Measurements from ENCODE around the gene RTN4IP1.

RTN4IP1 gene

GRCh38 chr6:106538145-106538544 lies 91.2 kb downstream of the RTN4IP1 start:
- Histone ChIP-seq H3K4me1 (ENCODE audit: insufficient read depth, low read length) (peaks cover 17% of the 10 kb centered on the region), H3K36me3 (ENCODE audit: insufficient read depth, low read length) (no peaks in the 10 kb centered on the region), H3K9ac (ENCODE audit: low read depth, low read length) (no peak overlapping the region), H3K9me3 (ENCODE audit: control insufficient read depth, insufficient read depth, low read length) (no peaks in the 10 kb centered on the region)

DNA sequence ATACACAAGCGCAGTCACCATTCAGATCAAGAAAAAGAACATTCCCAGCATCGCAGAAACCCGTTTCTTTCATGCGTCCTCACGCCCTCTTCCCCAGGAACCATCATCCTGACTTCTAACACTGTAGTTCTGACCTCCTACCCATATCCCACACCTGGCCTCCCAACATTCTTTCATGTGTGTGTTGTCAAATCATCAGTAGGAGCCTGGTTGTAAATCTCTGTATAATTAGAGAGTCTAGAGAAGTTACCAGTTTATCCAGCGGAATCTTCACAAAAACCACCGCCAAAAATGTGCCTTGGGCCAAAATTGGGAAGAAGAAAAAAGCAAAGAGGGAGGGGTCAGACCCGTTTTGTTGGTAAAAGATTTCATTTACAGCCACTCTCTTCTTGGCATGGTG lies 91.6 kb downstream of the RTN4IP1 start:
- Histone ChIP-seq H3K36me3 (ENCODE audit: insufficient read depth, low read length) (no peaks in the 10 kb centered on the region), H3K9me3 (ENCODE audit: control insufficient read depth, insufficient read depth, low read length) (no peaks in the 10 kb centered on the region), H3K9ac (ENCODE audit: low read depth, low read length) (no peak overlapping the region), H3K4me1 (ENCODE audit: insufficient read depth, low read length) (peaks cover 21% of the 10 kb centered on the region)

DNA sequence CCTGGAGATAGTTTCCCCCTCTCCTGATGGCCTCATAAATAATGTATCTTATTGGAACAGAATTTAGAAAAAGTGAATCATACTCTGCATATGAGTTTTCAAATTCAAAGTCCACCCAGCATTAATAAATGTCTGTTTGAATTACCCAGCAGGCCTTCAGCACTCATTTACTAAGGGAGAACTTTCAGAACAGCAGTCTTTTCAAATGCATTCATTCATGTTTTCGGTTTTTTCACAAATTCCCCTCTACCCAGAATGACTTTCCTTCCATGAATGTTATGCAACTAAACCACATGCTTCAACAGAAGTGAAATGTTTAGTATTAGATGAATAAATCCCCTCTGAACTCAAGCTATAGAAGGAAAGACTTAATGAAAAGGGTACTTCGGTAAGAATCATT lies 92.4 kb downstream of the RTN4IP1 start:
- no peaks in the 10 kb centered on the region for H3K36me3 ChIP-seq (ENCODE audit: insufficient read depth, low read length)

DNA sequence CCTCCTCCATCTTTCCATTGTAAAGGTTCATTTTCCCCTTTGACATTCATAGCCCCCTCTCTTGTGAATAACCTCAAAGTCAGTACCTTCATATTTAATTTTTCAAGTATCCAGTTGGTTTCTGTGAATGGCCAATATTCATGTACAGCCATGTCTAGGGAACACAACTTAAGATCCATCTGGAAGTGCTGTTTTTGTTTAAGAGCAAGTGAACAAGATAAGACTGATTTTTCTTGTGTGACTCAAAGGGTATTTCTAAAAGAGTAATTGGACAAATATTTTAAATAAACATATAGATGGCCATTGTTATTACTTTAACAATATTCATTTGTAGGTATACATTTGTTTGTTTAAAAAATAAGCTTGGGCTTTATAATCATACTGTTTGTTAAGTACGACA lies 92.9 kb downstream of the RTN4IP1 start:
- H3K9ac ChIP-seq (ENCODE audit: low read depth, low read length) = no peak overlapping the region
- H3K36me3 ChIP-seq (ENCODE audit: insufficient read depth, low read length) = no peaks in the 10 kb centered on the region
- peaks cover 24% of the 10 kb centered on the region for H3K4me1 ChIP-seq (ENCODE audit: insufficient read depth, low read length)
- no peaks in the 10 kb centered on the region for H3K9me3 ChIP-seq (ENCODE audit: control insufficient read depth, insufficient read depth, low read length)

More for the DNA sequence above, 92.4 kb downstream of the RTN4IP1 start:
- H3K4me1 ChIP-seq (ENCODE audit: insufficient read depth, low read length) = peaks cover 21% of the 10 kb centered on the region
- H3K9ac ChIP-seq (ENCODE audit: low read depth, low read length) = no peak overlapping the region
- no peaks in the 10 kb centered on the region for H3K9me3 ChIP-seq (ENCODE audit: control insufficient read depth, insufficient read depth, low read length)

DNA sequence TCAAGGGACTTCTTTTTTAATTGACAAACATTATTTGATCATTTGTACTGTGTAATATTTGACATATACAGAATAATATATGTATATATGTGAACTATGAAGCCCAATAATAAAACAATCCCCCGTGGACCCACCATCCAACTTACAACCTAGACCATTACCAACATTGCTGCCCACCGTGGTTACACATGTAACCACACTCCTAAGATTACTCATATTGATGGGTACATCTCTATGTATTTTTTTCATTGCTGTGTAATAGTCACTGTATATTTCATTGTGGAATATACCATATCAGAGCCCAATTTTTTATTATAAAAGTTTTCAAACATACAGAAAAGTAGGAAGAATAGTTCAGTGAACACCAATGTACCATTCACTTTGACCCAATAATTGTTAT lies 94.3 kb downstream of the RTN4IP1 start:
- H3K9me3 ChIP-seq (ENCODE audit: control insufficient read depth, insufficient read depth, low read length) = no peaks in the 10 kb centered on the region
- H3K9ac ChIP-seq (ENCODE audit: low read depth, low read length) = no peak overlapping the region
- peaks cover 30% of the 10 kb centered on the region for H3K4me1 ChIP-seq (ENCODE audit: insufficient read depth, low read length)
- no peaks in the 10 kb centered on the region for H3K36me3 ChIP-seq (ENCODE audit: insufficient read depth, low read length)

DNA sequence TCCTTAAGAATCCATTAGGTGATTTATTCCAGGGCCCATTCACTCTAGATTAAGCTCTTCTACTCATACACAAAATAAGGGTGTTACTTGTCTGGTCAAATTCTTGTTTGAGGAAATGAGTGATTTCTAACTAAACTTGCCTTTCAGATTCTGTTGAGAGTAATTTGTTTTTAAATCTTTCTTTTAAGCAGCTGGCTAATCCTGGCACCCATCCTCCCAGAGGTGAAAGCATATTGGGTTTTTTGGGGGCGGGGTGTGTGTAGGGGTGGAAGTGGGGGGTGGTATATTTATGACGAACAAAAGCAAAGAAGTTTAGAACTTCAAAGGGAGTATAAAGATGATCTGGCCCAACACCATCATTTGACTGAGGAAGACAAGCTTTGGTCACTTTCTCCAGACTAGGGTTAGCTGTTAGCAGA lies 94.7 kb downstream of the RTN4IP1 start:
- Histone ChIP-seq H3K36me3 (ENCODE audit: insufficient read depth, low read length) (no peaks in the 10 kb centered on the region), H3K4me1 (ENCODE audit: insufficient read depth, low read length) (peaks cover 28% of the 10 kb centered on the region), H3K9me3 (ENCODE audit: control insufficient read depth, insufficient read depth, low read length) (no peaks in the 10 kb centered on the region), H3K9ac (ENCODE audit: low read depth, low read length) (no peak overlapping the region)

DNA sequence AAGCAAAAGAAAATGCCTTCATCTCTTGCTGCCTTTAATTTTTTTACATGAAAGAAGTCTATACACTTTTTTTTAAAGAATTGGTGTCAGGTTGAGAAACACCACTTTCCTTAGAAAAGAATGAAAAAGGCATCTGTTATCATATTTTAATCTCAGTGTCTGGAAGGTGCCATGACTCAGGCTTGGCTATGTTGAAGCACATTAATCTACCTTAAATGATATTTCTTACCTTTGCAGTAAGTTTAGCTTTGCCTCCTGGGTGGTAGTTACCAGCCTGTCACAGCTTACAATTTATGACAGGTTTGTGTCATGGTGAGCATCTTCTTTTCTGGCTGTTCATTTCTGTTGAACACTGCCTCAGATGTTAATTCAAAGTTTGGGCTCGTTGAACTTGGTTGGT lies 95.3 kb downstream of the RTN4IP1 start:
- no peaks in the 10 kb centered on the region for H3K9me3 ChIP-seq (ENCODE audit: control insufficient read depth, insufficient read depth, low read length)
- peaks cover 28% of the 10 kb centered on the region for H3K4me1 ChIP-seq (ENCODE audit: insufficient read depth, low read length)
- no peak overlapping the region for H3K9ac ChIP-seq (ENCODE audit: low read depth, low read length)
- no peaks in the 10 kb centered on the region for H3K36me3 ChIP-seq (ENCODE audit: insufficient read depth, low read length)

DNA sequence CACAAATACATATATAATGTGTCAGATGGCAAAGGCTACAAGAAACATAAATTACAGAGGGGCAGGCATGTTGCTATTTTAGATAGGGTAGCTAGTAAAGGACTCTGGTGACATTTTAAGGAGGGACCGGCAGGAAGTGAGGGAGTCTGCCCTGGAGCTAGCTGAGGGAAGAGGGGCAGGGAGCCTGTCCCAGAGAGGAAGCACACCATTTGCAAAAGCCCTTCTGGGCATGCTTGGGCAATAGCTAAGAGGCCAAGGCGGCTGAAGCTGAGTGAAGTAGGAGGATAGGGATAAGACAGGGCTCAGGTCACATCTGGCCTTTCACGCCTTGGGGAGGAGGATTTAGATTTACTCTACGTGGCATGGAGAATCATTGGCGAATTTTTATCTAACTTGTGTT lies 96.2 kb downstream of the RTN4IP1 start:
- Histone ChIP-seq H3K36me3 (ENCODE audit: insufficient read depth, low read length) (no peaks in the 10 kb centered on the region), H3K9me3 (ENCODE audit: control insufficient read depth, insufficient read depth, low read length) (no peaks in the 10 kb centered on the region), H3K9ac (ENCODE audit: low read depth, low read length) (no peak overlapping the region), H3K4me1 (ENCODE audit: insufficient read depth, low read length) (peaks cover 33% of the 10 kb centered on the region)

- peaks cover 35% of the 10 kb centered on the region for H3K4me1 ChIP-seq (ENCODE audit: insufficient read depth, low read length)
- H3K9ac ChIP-seq (ENCODE audit: low read depth, low read length) = no peak overlapping the region
- H3K9me3 ChIP-seq (ENCODE audit: control insufficient read depth, insufficient read depth, low read length) = no peaks in the 10 kb centered on the region
- H3K36me3 ChIP-seq (ENCODE audit: insufficient read depth, low read length) = no peaks in the 10 kb centered on the region
These were observed 98.8 kb downstream of the RTN4IP1 start for GRCh38 chr6:106530502-106530901.

DNA sequence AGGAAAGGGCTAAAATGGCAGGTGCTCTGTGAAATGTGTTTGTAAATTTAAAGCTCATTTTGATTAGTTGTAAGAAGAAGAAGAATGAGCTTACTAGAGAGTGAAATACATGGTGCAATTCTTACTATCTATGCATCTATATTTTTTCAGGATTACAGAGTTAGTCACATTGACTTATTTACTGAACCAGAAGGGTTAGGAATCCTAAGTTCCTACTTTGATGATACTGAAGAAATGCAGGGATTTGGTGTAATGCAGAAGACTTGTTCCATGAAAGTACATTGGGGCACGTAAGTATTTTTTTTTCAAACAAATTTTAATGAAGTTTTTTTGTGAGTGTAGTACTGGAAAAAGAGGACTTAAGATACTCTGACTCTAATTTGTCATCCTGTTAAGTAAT lies 99.3 kb downstream of the RTN4IP1 start:
- Histone ChIP-seq H3K9ac (ENCODE audit: low read depth, low read length) (no peak overlapping the region), H3K36me3 (ENCODE audit: insufficient read depth, low read length) (no peaks in the 10 kb centered on the region), H3K4me1 (ENCODE audit: insufficient read depth, low read length) (peaks cover 37% of the 10 kb centered on the region), H3K9me3 (ENCODE audit: control insufficient read depth, insufficient read depth, low read length) (no peaks in the 10 kb centered on the region)

DNA sequence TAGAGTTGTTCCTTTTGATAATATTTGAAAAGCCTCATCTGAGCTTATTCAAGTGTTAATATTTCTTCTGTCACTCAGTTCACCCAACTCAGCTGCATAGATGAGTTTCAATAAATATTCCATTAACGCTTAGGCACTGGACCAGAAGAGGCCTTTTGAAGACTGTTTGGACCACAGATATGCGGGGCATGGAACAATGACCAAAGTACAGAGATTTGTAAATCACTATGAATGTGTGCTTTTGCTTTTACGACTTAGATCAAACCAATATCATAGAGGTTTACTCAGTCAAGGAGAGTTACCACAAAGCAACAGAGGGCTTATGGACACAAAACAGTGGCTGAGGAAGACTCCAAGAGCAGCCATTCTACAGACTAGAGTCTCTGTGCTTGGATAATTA lies 99.9 kb downstream of the RTN4IP1 start:
- Histone ChIP-seq H3K9me3 (ENCODE audit: control insufficient read depth, insufficient read depth, low read length) (no peaks in the 10 kb centered on the region), H3K36me3 (ENCODE audit: insufficient read depth, low read length) (no peaks in the 10 kb centered on the region), H3K9ac (ENCODE audit: low read depth, low read length) (no peak overlapping the region), H3K4me1 (ENCODE audit: insufficient read depth, low read length) (peaks cover 40% of the 10 kb centered on the region)

DNA sequence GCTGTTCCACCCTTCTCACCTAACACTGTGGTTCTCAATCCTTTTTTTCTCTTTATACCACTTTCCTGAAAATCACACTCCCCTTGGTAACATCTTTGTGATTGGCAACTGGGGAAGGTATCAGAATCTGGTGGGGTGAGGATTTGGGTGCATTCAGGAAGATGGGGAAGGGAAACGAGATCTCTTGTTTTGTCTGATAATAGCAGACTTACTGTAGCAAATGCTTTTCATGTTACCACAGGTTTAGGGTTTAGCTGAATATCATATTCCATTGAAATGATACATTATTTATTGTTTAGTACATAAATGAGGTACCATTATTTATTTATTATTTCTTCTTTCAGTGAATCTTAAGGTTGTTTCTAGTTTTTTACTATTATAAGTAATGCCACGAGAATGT lies 100.8 kb downstream of the RTN4IP1 start:
- no peaks in the 10 kb centered on the region for H3K9me3 ChIP-seq (ENCODE audit: control insufficient read depth, insufficient read depth, low read length)
- no peak overlapping the region for H3K9ac ChIP-seq (ENCODE audit: low read depth, low read length)
- H3K36me3 ChIP-seq (ENCODE audit: insufficient read depth, low read length) = no peaks in the 10 kb centered on the region
- H3K4me1 ChIP-seq (ENCODE audit: insufficient read depth, low read length) = peaks cover 39% of the 10 kb centered on the region

- H3K36me3 ChIP-seq (ENCODE audit: insufficient read depth, low read length) = no peaks in the 10 kb centered on the region
- no peaks in the 10 kb centered on the region for H3K9me3 ChIP-seq (ENCODE audit: control insufficient read depth, insufficient read depth, low read length)
- peaks cover 33% of the 10 kb centered on the region for H3K4me1 ChIP-seq (ENCODE audit: insufficient read depth, low read length)
- no peak overlapping the region for H3K9ac ChIP-seq (ENCODE audit: low read depth, low read length)
These were observed 101.3 kb downstream of the RTN4IP1 start for GRCh38 chr6:106527979-106528378.

GRCh38 chr6:106527117-106527516 lies 102.2 kb downstream of the RTN4IP1 start:
- Histone ChIP-seq H3K9ac (ENCODE audit: low read depth, low read length) (no peak overlapping the region), H3K9me3 (ENCODE audit: control insufficient read depth, insufficient read depth, low read length) (no peaks in the 10 kb centered on the region), H3K4me1 (ENCODE audit: insufficient read depth, low read length) (peaks cover 31% of the 10 kb centered on the region), H3K36me3 (ENCODE audit: insufficient read depth, low read length) (no peaks in the 10 kb centered on the region)

DNA sequence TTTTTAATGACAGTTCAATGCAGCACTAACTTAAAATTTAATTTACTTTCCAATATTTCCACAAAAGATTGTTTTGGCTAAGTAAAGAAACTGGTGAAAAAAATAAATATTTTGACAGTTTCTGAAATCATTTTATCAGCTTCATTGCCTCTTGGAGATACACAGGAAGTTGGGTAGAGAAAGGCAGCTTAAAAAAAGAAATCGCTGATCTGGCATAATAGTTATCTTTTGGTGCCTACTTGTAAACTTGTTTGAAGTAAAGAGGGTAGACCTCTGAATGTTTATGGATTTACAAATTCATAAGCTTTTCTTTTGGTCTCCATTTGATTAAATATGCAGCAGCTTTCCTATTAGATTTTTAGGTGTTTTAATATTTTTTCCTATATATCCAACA lies 103.4 kb downstream of the RTN4IP1 start:
- Histone ChIP-seq H3K9me3 (ENCODE audit: control insufficient read depth, insufficient read depth, low read length) (no peaks in the 10 kb centered on the region), H3K9ac (ENCODE audit: low read depth, low read length) (no peak overlapping the region), H3K4me1 (ENCODE audit: insufficient read depth, low read length) (peaks cover 24% of the 10 kb centered on the region), H3K36me3 (ENCODE audit: insufficient read depth, low read length) (no peaks in the 10 kb centered on the region)

All from ES-I3 (cell line).